ENCODE data around the gene ATG9B. TPM values are rescaled to one million over a fixed set of nuclear protein-coding genes. Genes with fewer than 3 reads are reported as not detected.

The ATG9B gene
- total and polyA plus RNA-seq, 9 of the 15 experiments (the other 6 are each of a cell fraction or from before 2014, with no cell fraction given), result 0.29 to 8.0 (median 2.1) TPM

GRCh38 chr7:150994838-150995510, 29.3 kb downstream of the ATG9B start (continued):
- no peak for TF ChIP-seq U2AF2 (optimal IDR thresholded peaks at IDR 0.05; ENCODE audit: low read depth, low read length)
- no peak for TF ChIP-seq RFX5 (IDR thresholded peaks at IDR 0.05; ENCODE audit: low read depth, low read length)
- no peak for TF ChIP-seq NELFE (IDR thresholded peaks at IDR 0.05; ENCODE audit: insufficient read depth, insufficient read length)
- no peak for TF ChIP-seq ERF (CRISPR knock-in tag; IDR thresholded peaks at IDR 0.05)
- no peak for TF ChIP-seq NONO (IDR thresholded peaks at IDR 0.05; ENCODE audit: low read depth in 2 of 2, low read length in 1 of 2)
- TF ChIP-seq REST (IDR thresholded peaks at IDR 0.05; ENCODE audit: borderline replicate concordance), result no peak
- no peak; the same call in 1 of the 2 replicates for TF ChIP-seq REST (CRISPR knock-in tag; IDR thresholded peaks at IDR 0.05; ENCODE audit: low read depth)
- TF ChIP-seq ELF1 (tag; IDR thresholded peaks at IDR 0.05), result no peak
- TF ChIP-seq HLTF (IDR thresholded peaks at IDR 0.05), result no peak
- TF ChIP-seq, protein P1, sequence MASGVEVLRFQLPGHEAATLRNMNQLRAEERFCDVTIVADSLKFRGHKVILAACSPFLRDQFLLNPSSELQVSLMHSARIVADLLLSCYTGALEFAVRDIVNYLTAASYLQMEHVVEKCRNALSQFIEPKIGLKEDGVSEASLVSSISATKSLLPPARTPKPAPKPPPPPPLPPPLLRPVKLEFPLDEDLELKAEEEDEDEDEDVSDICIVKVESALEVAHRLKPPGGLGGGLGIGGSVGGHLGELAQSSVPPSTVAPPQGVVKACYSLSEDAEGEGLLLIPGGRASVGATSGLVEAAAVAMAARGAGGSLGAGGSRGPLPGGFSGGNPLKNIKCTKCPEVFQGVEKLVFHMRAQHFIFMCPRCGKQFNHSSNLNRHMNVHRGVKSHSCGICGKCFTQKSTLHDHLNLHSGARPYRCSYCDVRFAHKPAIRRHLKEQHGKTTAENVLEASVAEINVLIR (CRISPR knock-in tag; IDR thresholded peaks at IDR 0.05), result no peak
- TF ChIP-seq ZNF175 (CRISPR knock-in tag; IDR thresholded peaks at IDR 0.05; ENCODE audit: low read depth), result no peak
- no peak for TF ChIP-seq ATF1 (CRISPR knock-in tag; IDR thresholded peaks at IDR 0.05)
- peak; percentile 15; the same call in 1 of the 2 replicates for TF ChIP-seq ATF1 (tag; IDR thresholded peaks at IDR 0.05)
- no peak for TF ChIP-seq CHCHD3 (CRISPR knock-in tag; IDR thresholded peaks at IDR 0.05)
- 0 out of 2 replicates have a peak, but pooled peaks have one; percentile 0 for TF ChIP-seq NFE2 (IDR thresholded peaks at IDR 0.05; ENCODE audit: low read depth)
- no peak for TF ChIP-seq POLR2AphosphoS2 (IDR thresholded peaks at IDR 0.05; ENCODE audit: low read length)
- peak; percentile 18; the same call in 1 of the 2 replicates for TF ChIP-seq TARDBP (IDR thresholded peaks at IDR 0.05)
- no peak for TF ChIP-seq KAT8 (IDR thresholded peaks at IDR 0.05; ENCODE audit: low read depth)
- no peak for TF ChIP-seq ZNF639 (CRISPR knock-in tag; conservative IDR thresholded peaks at IDR 0.05 in 1 of 2, IDR thresholded peaks at IDR 0.05 in 1 of 2)
- no peak for TF ChIP-seq RBM17 (IDR thresholded peaks at IDR 0.05; ENCODE audit: borderline replicate concordance, low read depth, low read length)
